ENCODE measurements around the gene GSTM3.
"Not testable (repeated sequence)": the region's sequence is repeated elsewhere in the genome, so short reads cannot be mapped to it uniquely, and the experiment has no call there.

GSTM3 gene

DNA sequence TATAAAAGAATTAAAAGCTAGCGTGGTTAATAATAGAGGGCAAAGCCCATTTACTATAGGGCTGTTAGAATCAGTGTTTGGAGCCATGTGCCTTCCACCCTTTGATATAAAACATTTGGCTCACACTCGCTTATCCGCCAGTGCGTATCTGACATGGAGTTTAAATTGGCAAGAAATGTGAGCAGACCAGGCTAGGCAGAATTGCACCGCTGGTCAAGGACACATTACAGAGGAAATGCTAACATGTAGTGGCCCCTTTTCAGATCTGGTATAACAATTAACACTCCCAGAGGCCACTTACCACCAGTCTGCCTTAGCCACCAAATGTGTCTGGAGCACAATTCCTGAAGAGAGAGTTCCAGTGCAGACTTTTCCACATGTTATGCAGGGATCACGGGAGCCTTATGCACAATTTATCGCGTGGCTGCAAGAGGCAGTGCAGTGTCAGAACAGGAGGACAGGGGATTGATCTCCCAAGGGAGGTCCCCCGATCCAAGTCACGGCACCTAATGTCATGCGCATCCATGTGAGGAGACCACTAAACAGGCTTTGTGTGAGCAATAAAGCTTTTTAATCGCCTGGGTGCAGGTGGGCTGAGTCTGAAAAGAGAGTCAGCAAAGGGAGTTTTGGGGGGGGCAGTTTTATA is 14.0 kb downstream of the GSTM3 start:
- DNase-seq (ENCODE audit: low read depth): no peak

DNA sequence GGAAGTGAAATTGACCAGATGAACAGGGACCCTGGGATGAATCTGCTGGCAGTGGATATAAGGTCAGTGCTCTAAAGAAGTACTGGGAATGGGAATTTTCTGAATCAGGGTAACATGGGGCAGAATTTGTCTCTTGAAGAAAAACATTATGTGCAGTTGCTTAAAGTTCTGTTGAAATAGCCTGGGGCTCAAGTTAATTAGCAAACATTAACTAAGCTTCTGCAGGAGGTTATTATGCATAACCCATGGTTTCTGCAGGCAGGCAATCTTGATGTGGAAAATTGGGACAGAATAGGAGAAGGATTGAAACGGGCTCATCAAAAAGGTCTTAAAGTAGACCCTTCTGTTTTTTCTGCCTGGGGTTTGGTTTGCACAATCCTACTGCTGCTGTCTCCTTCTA is 14.8 kb downstream of the GSTM3 start:
- no peak for DNase-seq (ENCODE audit: low read depth)

GRCh38 chr1:109725510-109725909 is 15.3 kb downstream of the GSTM3 start:
- DNase-seq (ENCODE audit: low read depth): no peak

- no peak for DNase-seq (ENCODE audit: low read depth)
Measured at GRCh38 chr1:109724933-109725332, 15.9 kb downstream of the GSTM3 start.

DNA sequence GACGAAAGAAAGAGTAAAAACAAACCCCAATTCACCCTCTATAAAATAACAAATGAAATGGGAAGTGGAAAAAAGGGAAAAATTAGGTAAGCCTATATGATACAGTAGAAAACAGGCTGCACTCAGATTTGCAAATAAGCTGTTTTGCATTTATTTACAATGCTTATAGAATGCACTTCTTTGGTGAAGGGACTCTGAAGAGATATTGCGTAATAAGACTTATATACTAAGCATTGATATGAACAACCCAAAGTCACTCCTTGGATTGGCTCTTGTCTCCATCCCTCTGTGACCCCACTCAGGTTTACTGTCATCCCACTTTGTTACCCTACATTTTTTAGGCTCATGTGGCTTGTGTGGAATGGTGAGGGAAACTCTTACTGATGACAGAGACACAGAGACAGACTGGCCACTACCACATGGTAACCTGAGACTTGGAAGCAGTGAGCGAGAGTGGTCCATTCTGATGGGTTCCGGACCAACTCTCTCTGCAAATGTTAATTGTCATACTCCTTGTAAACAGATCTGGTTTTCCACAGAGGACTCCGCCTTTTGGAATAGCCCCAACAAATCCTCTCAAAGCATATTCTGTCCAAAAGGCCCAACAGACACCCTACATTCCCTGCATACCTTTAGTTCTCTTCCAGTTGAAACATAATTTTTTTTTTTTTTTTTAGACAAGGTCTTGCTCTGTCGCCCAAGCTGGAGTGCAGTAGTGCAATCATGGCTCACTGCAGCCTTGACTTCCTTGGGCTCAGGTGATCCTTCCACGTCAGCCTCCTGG is 17.7 kb downstream of the GSTM3 start:
- no peak for DNase-seq (ENCODE audit: low read depth)

GRCh38 chr1:109721971-109722370 is 18.9 kb downstream of the GSTM3 start:
- DNase-seq (ENCODE audit: low read depth): no peak

GRCh38 chr1:109721042-109721441 is 19.8 kb downstream of the GSTM3 start:
- no peak for DNase-seq (ENCODE audit: low read depth)

- DNase-seq (ENCODE audit: low read depth): no peak
Measured at GRCh38 chr1:109719337-109719837, 21.5 kb downstream of the GSTM3 start.

- no peak for DNase-seq (ENCODE audit: low read depth)
Measured at GRCh38 chr1:109718495-109718894, 22.3 kb downstream of the GSTM3 start.

DNA sequence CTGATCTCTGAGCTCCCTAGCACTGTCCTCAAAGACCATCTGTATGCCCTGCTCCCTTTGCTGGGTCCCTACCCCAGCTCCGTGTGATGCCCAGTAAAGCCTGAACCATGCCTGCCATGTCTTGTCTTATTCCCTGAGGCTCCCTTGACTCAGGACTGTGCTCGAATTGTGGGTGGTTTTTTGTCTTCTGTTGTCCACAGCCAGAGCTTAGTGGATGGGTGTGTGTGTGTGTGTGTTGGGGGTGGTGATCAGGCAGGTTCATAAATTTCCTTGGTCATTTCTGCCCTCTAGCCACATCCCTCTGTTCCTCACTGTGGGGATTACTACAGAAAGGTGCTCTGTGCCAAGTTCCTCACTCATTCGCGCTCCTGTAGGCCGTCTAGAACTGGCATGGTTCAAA is 23.1 kb downstream of the GSTM3 start:
- DNase-seq (ENCODE audit: low read depth): no peak

DNA sequence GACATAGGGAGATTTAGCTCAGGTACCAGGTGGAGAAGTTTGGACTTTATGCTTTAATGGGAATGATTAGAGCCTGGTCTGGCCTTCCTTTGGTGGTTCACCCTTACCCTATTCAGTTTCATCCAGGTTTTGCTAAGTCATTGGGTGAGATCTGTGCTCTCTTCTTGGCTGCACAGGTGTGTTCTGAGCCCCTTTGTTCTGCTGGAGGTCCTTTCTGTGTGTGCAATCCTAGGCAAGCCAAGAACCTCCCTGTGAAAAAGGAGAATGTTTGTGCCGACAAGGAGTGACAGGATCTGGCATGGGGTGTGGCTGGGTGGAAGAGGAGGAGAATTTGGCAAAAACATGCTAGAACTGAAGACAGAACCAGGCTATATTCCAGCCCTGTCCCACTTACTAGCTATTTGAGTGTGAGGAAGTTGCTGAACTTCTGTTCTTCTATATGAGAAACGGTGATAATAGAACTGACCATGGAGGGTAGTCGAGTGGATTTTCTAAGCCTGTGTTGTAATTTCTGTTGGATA is 24.2 kb downstream of the GSTM3 start:
- no peak for DNase-seq (ENCODE audit: low read depth)

GRCh38 chr1:109716121-109716520 is 24.7 kb downstream of the GSTM3 start:
- no peak for DNase-seq (ENCODE audit: low read depth)

DNA sequence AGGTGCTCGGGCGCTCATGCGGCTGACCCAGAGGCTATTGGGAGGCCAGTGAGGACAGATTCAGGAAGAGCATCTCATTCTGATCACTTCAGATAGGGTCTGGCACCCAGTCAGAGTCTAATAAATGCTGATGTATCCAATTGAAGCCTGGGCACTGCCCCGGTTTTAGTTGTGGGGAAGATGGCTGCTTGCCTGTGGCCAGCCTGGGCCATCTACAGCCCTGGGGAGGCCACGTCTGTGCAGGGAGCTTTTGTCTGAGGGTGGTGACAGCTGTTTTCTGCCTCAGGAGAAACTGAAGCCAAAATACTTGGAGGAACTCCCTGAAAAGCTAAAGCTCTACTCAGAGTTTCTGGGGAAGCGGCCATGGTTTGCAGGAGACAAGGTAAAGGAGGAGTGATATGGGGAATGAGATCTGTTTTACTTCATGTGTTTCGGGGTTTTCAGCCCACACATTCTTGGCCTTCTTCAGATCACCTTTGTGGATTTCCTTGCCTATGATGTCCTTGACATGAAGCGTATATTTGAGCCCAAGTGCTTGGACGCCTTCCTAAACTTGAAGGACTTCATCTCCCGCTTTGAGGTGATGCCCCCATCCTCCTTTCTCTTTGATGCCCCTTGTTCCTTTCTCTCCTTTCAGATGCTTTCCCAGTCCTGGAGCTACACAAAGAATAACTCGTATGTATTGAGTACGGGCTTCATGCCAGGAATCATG is 26.0 kb downstream of the GSTM3 start:
- no peak for DNase-seq (ENCODE audit: low read depth)

DNA sequence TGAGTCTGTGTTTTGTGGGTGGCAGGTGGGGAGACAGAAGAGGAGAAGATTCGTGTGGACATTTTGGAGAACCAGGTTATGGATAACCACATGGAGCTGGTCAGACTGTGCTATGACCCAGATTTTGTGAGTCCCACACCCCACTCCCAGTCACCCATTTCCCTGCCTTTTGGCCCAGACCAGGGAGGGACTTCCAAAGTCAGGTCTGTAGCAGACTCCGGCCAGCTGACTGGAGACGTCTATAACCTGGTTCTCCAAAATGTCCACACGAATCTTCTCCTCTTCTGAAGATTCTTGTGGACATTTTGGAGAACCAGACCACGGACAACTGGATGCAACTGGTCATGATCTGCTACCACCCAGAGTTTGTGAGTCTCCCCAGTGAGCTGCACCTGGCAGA is 27.2 kb downstream of the GSTM3 start:
- no peak for DNase-seq (ENCODE audit: low read depth)

- no peak for DNase-seq (ENCODE audit: low read depth)
Measured at GRCh38 chr1:109712321-109712864, 28.4 kb downstream of the GSTM3 start.

GRCh38 chr1:109711593-109712320 is 29.1 kb downstream of the GSTM3 start, which contains the start of gene GSTM5:
Gene GSTM5, plus strand, starts transcription at chr1:109712251. Its CDS starts 62 bp downstream, at chr1:109712313.
- DNase-seq (ENCODE audit: low read depth): not testable (repeated sequence)

- not testable (repeated sequence) for DNase-seq (ENCODE audit: low read depth)
Measured at GRCh38 chr1:109709822-109710221, 31.0 kb downstream of the GSTM3 start.

DNA sequence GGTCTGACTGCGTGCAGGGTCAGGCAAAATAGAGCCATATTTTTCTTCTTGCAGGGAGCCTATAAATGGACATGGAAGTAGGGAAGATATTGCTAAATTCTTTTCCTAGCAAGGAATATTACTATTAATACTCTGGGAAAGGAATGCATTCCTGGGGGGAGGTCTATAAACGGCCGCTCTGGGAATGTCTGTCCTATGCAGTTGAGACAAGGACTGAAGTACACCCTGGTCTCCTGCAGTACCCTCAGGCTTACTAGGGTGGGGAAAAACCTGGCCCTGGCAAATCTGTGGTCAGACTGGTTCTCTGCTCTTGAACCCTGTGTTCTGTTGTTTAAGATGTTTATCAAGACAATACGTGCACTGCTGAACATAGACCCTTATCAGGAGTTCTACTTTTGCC is 31.9 kb downstream of the GSTM3 start:
- DNase-seq (ENCODE audit: low read depth): not testable (repeated sequence)

DNA sequence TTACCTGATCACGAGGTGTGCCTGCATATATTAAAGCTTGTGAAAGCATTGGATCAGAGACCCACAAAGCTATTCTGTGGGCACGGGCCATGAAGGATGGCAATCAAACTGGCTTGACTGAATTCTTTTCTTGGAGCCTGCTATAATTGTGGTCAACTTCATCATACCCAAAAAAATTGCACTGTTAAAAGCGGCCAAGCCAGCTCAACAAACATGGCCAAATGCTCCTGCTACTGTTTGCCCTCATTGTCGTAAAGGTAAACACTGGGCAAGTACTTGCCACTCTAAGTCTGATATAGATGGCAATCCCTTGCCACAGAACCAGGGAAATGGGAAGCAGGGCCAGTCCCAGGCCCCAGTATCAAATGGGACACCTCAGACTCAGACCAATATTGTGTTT is 35.4 kb downstream of the GSTM3 start:
- no peak for DNase-seq (ENCODE audit: low read depth)

- no peak for DNase-seq (ENCODE audit: low read depth)
Measured at GRCh38 chr1:109704173-109704572, 36.7 kb downstream of the GSTM3 start.

GRCh38 chr1:109702940-109703339 is 37.9 kb downstream of the GSTM3 start:
- DNase-seq (ENCODE audit: low read depth): not testable (repeated sequence)

DNA sequence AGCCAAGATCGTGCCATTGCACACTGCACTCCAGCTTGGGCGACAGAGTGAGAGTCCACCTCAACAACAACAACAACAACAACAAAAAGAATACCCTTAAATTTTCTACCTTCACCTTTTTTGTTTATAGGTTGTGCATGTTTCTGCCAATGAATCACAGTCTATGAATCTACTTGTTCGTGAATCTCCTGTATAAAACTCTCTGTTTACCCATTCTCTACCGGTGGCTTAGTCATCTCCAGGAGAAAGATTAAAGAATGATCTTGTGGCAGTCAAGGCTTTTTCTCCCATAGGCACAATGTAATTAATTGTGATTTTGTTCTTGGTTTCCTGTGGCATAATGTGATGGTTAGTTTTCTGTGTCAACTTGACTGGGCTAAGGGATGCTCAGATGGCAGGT is 43.0 kb downstream of the GSTM3 start:
- DNase-seq (ENCODE audit: low read depth): peak; percentile 24
